Colonic mucosa (tissue), 4 donors: ENCODE measurements around the gene GABRP. TPM values are rescaled to one million over a fixed set of nuclear protein-coding genes. Genes with fewer than 3 reads are reported as not detected.
"Not testable (repeated sequence)": the region's sequence is repeated elsewhere in the genome, so short reads cannot be mapped to it uniquely, and the experiment has no call there.

ENCODE experiments used
- DNase-seq: peaks from one replicate; pipeline ENCODE4 v3.0.0-alpha.2; 2020
- H3K27ac ChIP-seq: fragments of 200-600 bp; one replicate; pipeline ENCODE4 v1.8.0; 2021
- H3K27me3 ChIP-seq: fragments of 200-600 bp; one replicate; pipeline ENCODE4 v1.8.0; 2021
- H3K36me3 ChIP-seq: fragments of 200-600 bp; one replicate; pipeline ENCODE4 v1.8.0; 2021
- H3K4me1 ChIP-seq: fragments of 200-600 bp; one replicate; pipeline ENCODE4 v1.8.0; 2021; ENCODE audit warnings: mild to moderate bottlenecking
- H3K4me3 ChIP-seq: fragments of 200-600 bp; one replicate; pipeline ENCODE4 v1.8.0; 2021
- H3K9ac ChIP-seq, 2 donors: one replicate each; pipeline ENCODE4 v1.7.0; 2013; ENCODE audit warnings: control low read depth in 2 of 2, low read depth in 2 of 2, low read length in 2 of 2
- H3K9me3 ChIP-seq: fragments of 200-600 bp; one replicate; pipeline ENCODE4 v1.8.0; 2021
- intact Hi-C: fragments of 100-400 bp; cut with DNase I; formaldehyde crosslinking; loops from one replicate; pipeline ENCODE4 v1.14.1; 2022
- total RNA-seq, 2 donors: library from RNA; stranded (reverse); fragmentation: NEBNext Ultra II Directional in 1 of 2; extraction: Animal tissue kit (Norgen Biotek cat#: 25700) in 1 of 2; gene quantifications; one replicate each; pipeline ENCODE4 v1.2.1, GENCODE V29; 2021
- TF ChIP-seq, protein P1 (sequence below): fragments of 200-600 bp; IDR thresholded peaks from one replicate; pipeline ENCODE4 v1.8.0; 2022; ENCODE audit warnings: antibody characterized with exemption, mild to moderate bottlenecking
- donor health status: healthy.
- donor health status: DM: no; HTN: no; CAD: no.
- donor health status: DM: no; HTN: no; CAD: no.

The GABRP gene
- total RNA-seq, 2 donors from 2014 or later = not detected

DNA sequence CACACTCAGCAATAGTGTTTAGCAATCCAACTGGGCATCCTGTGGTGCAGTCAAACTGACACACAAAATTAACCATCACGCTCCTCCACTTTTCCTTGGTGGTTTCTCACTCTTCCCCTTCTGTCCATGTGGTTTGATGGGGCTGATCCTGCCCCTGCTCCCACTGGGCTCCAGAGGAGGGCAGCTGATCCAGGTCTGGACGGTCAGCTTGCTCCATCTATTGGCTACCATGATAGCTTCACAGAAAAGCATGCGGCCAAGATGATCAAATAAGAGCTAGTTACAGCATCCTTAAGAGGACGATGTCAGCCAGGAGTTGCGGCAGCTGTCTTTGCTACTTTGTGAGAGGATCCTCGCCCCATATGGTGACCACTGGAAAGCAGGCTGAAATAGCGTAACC, 48.7 kb downstream of the GABRP start:
- Histone ChIP-seq H3K9ac (no peak overlapping the region), H3K36me3 (no peaks in the 10 kb centered on the region), H3K9me3 (no peaks in the 10 kb centered on the region), H3K27ac (no peak overlapping the region), H3K4me3 (no peak overlapping the region), H3K4me1 (no peaks in the 10 kb centered on the region), H3K27me3 (no peaks in the 10 kb centered on the region)
- DNase-seq = no peak
- intact Hi-C loops = no loop called here
- TF ChIP-seq, protein P1, sequence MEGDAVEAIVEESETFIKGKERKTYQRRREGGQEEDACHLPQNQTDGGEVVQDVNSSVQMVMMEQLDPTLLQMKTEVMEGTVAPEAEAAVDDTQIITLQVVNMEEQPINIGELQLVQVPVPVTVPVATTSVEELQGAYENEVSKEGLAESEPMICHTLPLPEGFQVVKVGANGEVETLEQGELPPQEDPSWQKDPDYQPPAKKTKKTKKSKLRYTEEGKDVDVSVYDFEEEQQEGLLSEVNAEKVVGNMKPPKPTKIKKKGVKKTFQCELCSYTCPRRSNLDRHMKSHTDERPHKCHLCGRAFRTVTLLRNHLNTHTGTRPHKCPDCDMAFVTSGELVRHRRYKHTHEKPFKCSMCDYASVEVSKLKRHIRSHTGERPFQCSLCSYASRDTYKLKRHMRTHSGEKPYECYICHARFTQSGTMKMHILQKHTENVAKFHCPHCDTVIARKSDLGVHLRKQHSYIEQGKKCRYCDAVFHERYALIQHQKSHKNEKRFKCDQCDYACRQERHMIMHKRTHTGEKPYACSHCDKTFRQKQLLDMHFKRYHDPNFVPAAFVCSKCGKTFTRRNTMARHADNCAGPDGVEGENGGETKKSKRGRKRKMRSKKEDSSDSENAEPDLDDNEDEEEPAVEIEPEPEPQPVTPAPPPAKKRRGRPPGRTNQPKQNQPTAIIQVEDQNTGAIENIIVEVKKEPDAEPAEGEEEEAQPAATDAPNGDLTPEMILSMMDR = no peak

DNA sequence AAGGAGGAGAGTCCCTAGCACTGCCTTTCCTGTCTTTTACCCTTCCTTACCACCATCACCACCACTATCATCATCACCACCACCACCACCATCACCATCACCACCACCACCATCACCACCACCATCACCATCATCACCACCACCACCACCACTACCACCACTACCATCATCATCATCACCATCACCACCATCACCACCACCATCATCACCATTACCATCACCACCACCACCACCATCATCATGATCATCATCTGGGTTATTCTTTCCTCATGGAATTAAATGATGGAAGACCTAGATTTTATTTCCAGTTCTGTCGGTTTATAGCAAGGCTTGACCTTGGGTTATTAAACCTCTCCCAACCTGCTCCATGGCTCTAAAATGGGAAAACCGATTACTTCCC, 50.5 kb downstream of the GABRP start:
- H3K36me3 ChIP-seq, H3K27ac ChIP-seq, H3K9me3 ChIP-seq, intact Hi-C loops, H3K9ac ChIP-seq, DNase-seq, H3K4me3 ChIP-seq, H3K4me1 ChIP-seq, H3K27me3 ChIP-seq: not testable (repeated sequence)

DNA sequence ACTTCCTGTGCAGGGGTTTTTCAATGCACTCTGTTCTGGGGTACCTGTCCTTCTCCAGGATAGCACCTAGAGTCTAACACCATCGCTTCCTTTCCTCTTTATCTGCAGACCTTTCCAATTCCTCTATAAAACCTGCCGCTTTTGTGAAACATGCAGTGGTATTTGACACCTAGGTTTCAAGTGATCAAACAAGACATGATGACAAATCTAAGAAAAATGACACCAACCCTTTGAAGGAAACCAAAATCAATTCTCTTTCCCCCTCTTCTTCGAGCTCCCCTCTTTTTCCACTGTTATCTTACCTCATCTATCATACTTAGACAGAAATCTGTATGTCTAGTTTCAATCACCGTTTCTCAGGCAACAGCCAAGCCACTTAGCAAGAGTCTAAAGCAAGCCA, 52.7 kb downstream of the GABRP start:
- H3K36me3 ChIP-seq = no peaks in the 10 kb centered on the region
- H3K9ac ChIP-seq = no peak overlapping the region
- DNase-seq = no peak
- TF ChIP-seq, protein P1 = no peak
- no peaks in the 10 kb centered on the region for H3K27me3 ChIP-seq
- H3K4me3 ChIP-seq = no peak overlapping the region
- no peak overlapping the region for H3K27ac ChIP-seq
- no peaks in the 10 kb centered on the region for H3K9me3 ChIP-seq
- intact Hi-C loops = no loop called here
- no peaks in the 10 kb centered on the region for H3K4me1 ChIP-seq

DNA sequence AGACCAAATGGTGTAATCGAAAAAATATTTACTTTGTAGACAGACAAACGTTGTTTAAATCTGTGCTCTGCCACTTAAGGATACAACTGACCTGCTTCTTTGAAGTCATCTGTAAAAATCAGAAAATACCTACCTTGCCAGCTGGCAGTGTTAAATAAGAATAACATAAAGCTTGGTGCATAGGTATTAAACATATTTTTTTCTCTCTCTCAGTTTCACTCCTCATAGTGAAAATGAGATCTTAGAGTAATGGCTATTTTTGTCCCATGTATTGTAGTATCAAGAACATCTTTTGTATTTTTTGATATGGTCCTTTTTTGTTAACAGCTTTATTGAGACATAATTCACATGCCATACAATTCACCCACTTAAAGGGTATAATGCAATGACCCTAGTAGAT, 60.3 kb downstream of the GABRP start:
- H3K4me3 ChIP-seq = no peak overlapping the region
- intact Hi-C loops = no loop called here
- TF ChIP-seq, protein P1 = no peak

DNA sequence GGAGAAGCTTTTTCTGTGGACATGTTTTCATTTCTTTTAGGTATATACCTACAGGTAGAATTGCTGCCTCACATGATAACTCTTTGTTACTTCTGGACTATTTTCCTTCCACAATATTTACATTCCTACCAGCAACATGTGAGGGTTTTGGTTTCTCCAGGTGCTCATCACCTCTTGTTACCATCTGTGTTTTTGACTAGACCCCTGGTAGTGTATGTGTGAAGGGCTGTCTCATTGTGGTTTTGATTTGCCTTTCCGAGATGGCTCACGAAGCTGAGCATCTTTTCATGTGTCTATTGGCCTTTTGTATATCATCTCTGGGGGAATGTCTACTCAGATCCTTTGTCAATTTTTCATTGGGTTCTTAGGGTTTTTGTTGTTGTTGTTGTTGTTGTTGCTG, 61.1 kb downstream of the GABRP start:
- H3K27me3 ChIP-seq = no peaks in the 10 kb centered on the region
- H3K9ac ChIP-seq = no peak overlapping the region
- intact Hi-C loops = no loop called here
- DNase-seq = no peak
- H3K9me3 ChIP-seq = no peaks in the 10 kb centered on the region
- H3K27ac ChIP-seq = no peak overlapping the region
- no peaks in the 10 kb centered on the region for H3K4me1 ChIP-seq
- H3K36me3 ChIP-seq = no peaks in the 10 kb centered on the region
- no peak overlapping the region for H3K4me3 ChIP-seq
- TF ChIP-seq, protein P1 = no peak

More for the DNA sequence above, 60.3 kb downstream of the GABRP start:
- Histone ChIP-seq H3K27ac (no peak overlapping the region), H3K27me3 (no peaks in the 10 kb centered on the region), H3K4me1 (no peaks in the 10 kb centered on the region), H3K9ac (no peak overlapping the region), H3K36me3 (no peaks in the 10 kb centered on the region), H3K9me3 (no peaks in the 10 kb centered on the region)
- no peak for DNase-seq

DNA sequence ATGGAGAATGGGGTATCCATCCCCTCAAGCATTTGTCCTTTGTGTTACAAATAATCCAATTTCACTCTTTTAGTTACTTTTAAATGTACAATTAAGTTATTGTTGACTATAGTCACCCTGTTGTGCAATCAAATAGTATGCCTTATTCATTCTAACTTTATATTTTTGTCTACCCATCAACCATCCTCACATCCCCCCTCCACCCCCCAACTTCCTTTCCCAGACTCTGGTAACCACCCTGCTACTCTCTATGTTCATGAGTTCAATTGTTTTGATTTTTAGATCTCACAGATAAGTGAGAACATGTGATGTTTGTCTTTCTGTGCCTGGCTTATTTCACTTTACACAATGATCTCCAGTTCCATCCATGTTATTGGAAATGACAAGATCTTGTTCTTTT, 62.9 kb downstream of the GABRP start:
- Histone ChIP-seq H3K36me3 (no peaks in the 10 kb centered on the region), H3K9ac (no peak overlapping the region), H3K9me3 (no peaks in the 10 kb centered on the region), H3K4me1 (no peaks in the 10 kb centered on the region), H3K27ac (no peak overlapping the region), H3K4me3 (no peak overlapping the region), H3K27me3 (no peaks in the 10 kb centered on the region)
- intact Hi-C loops = no loop called here
- DNase-seq = no peak
- TF ChIP-seq, protein P1 = no peak
